RWPE2 (cell line): ENCODE data around the gene EHMT2.
A peak's percentile ranks its signal among the peaks of the same experiment; 100 is the strongest.

Experiments
- ATAC-seq: fragments of 200-7000 bp; cut with Tn5 transposase; 3 replicates; pipeline ENCODE4 v1.9.1; 2021; ENCODE audit warnings: low read depth
- DNase-seq: peaks from one replicate; pipeline ENCODE4 v3.0.0-alpha.2; 2020; ENCODE audit warnings: low spot score
- H3K27ac ChIP-seq: fragments of 450-650 bp; 2 replicates; pipeline ENCODE4 v1.5.1; 2017; ENCODE audit warnings: mild to moderate bottlenecking; ENCODE audit not compliant: poor library complexity, severe bottlenecking
- H3K27me3 ChIP-seq: fragments of 250-450 bp; sonication (Bioruptor Pico); 2 replicates; pipeline ENCODE4 v1.5.1; 2021; ENCODE audit warnings: mild to moderate bottlenecking, moderate library complexity; ENCODE audit not compliant: insufficient read depth, poor library complexity, severe bottlenecking
- H3K36me3 ChIP-seq: fragments of 250-450 bp; sonication (Bioruptor Pico); 2 replicates; pipeline ENCODE4 v1.5.1; 2020; ENCODE audit warnings: low read depth, mild to moderate bottlenecking, moderate library complexity
- H3K4me1 ChIP-seq: fragments of 250-450 bp; sonication (Bioruptor Pico); 2 replicates; pipeline ENCODE4 v1.5.1; 2021; ENCODE audit warnings: mild to moderate bottlenecking, moderate library complexity; ENCODE audit not compliant: insufficient read depth, poor library complexity, severe bottlenecking
- H3K4me3 ChIP-seq: fragments of 250-450 bp; sonication (Bioruptor Pico); 2 replicates; pipeline ENCODE4 v1.5.1; 2021; ENCODE audit warnings: mild to moderate bottlenecking, moderate library complexity; ENCODE audit not compliant: severe bottlenecking
- H3K9me3 ChIP-seq: fragments of 250-450 bp; sonication (Bioruptor Pico); 2 replicates; pipeline ENCODE4 v1.5.1; 2021; ENCODE audit warnings: mild to moderate bottlenecking, moderate library complexity; ENCODE audit not compliant: severe bottlenecking
- TF ChIP-seq, protein P1 (sequence below): fragments of 450-650 bp; IDR thresholded peaks from one replicate; pipeline ENCODE4 v1.5.1; 2017; ENCODE audit warnings: mild to moderate bottlenecking, moderate library complexity; ENCODE audit not compliant: poor library complexity, severe bottlenecking

Gene EHMT2

DNA sequence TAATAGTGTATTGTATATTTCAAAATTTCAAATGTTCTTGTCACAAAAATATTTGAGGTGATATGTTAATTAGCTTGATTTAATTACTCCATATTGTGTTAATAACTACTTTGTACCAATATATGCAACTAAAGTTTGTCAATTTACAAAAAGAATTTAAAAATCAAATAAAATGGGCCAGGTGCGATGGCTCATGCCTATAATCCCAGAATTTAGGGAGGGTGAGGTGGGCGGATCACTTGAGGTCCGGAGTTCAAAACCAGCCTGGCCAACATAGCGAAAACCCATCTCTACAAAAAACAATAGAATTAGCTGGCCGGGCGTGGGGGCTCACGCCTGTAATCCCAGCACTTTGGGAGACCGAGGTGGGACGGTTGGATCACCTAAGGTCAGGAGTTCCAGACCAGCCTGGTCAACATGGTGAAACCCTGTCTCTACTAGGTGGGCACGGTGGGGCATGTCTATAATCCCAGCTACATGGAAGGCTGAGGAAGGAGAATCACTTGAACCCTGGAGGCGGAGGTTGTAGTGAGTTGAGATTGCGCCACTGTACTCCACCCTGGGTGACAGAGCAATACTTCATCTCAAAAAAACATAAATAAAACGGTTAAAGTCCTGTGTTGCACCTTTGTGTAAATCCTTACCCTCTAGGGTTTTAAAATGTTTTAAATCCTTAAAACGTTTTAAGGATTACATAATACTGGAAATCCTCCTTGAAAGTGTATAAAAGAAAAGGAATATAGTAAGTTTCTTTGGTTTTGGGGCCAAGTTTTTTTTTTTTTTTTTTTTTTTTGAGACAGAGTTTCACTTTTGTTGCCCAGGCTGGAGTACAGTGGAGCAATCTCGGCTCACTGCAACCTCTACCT lies 65.9 kb downstream of the EHMT2 start:
- H3K4me3 ChIP-seq = peak overlapping the region; percentile 70
- no peaks in the 10 kb centered on the region for H3K27me3 ChIP-seq
- TF ChIP-seq, protein P1, sequence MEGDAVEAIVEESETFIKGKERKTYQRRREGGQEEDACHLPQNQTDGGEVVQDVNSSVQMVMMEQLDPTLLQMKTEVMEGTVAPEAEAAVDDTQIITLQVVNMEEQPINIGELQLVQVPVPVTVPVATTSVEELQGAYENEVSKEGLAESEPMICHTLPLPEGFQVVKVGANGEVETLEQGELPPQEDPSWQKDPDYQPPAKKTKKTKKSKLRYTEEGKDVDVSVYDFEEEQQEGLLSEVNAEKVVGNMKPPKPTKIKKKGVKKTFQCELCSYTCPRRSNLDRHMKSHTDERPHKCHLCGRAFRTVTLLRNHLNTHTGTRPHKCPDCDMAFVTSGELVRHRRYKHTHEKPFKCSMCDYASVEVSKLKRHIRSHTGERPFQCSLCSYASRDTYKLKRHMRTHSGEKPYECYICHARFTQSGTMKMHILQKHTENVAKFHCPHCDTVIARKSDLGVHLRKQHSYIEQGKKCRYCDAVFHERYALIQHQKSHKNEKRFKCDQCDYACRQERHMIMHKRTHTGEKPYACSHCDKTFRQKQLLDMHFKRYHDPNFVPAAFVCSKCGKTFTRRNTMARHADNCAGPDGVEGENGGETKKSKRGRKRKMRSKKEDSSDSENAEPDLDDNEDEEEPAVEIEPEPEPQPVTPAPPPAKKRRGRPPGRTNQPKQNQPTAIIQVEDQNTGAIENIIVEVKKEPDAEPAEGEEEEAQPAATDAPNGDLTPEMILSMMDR = no peak
- no peak for ATAC-seq
- no peaks in the 10 kb centered on the region for H3K9me3 ChIP-seq
- H3K27ac ChIP-seq = peak overlapping the region; percentile 77
- no peak for DNase-seq
- peaks cover 36% of the 10 kb centered on the region for H3K36me3 ChIP-seq
- H3K4me1 ChIP-seq = peaks cover 12% of the 10 kb centered on the region

DNA sequence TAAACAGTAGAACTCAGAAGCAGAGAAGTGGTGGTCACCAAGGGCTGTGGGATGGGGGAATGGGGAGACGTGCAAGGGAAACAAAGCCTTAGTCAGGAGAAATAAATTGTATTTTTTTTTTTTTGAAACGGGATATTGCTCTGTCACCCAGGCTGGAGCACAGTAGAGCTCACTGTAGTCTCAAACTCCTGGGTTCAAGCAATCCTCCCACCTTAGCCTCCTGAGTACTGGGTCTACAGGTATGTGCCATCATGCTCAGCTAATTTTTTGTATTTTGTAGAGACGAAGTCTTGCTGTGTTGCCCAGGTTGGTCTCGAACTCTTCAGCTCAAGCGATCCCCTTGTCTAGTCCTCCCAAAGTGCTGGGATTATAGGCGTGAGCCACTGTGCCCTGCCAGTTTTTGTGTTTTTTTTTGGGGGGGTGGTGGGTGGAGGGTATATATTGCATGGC lies 66.6 kb downstream of the EHMT2 start:
- DNase-seq = no peak
- Histone ChIP-seq H3K9me3 (no peaks in the 10 kb centered on the region), H3K4me1 (peaks cover 17% of the 10 kb centered on the region), H3K4me3 (peak overlapping the region; percentile 70), H3K27me3 (no peaks in the 10 kb centered on the region), H3K27ac (peak overlapping the region; percentile 77), H3K36me3 (peaks cover 30% of the 10 kb centered on the region)
- ATAC-seq = no peak
- TF ChIP-seq, protein P1 = no peak
